NCI-H460 (cell line): ENCODE measurements around the gene OSGEP. TPM values are rescaled to one million over a fixed set of nuclear protein-coding genes. Genes with fewer than 3 reads are reported as not detected.

Source experiments
- DNase-seq: peaks from one replicate; pipeline ENCODE4 v3.0.0-alpha.2; 2016; ENCODE audit warnings: low read depth; ENCODE audit errors: extremely low read depth
- polyA plus RNA-seq: library from polyadenylated mRNA; depleted of rRNA; stranded (reverse); fragments of >200 nt; gene quantifications from 2 replicates; pipeline ENCODE4 v1.2.3, GENCODE V29; 2014; cell fraction: nucleus; rRNA removed
- total RNA-seq: library from RNA; depleted of rRNA; stranded (reverse); fragments of >200 nt; shearing (Covaris generic); gene quantifications from 2 replicates; pipeline ENCODE4 v1.2.3, GENCODE V29; 2014; rRNA removed

OSGEP gene
- 29.6 and 32.6 TPM in 2 replicates for total RNA-seq
- 74.9 and 103 TPM in 2 replicates for polyA plus RNA-seq

- DNase-seq, result peak; percentile 99
These were observed at the start of gene OSGEP, which contains the start of gene APEX1 for GRCh38 chr14:20454516-20455354. Gene OSGEP (minus strand): TSS chr14:20454812. CDS start chr14:20454683, 129 bp downstream. Gene APEX1 (plus strand): TSS chr14:20455226. CDS start chr14:20455646, 420 bp downstream.

GRCh38 chr14:20503898-20504297, 49.3 kb upstream of the OSGEP start:
- DNase-seq, result no peak

GRCh38 chr14:20501346-20501745, 46.7 kb upstream of the OSGEP start:
- peak; percentile 15 for DNase-seq

DNA sequence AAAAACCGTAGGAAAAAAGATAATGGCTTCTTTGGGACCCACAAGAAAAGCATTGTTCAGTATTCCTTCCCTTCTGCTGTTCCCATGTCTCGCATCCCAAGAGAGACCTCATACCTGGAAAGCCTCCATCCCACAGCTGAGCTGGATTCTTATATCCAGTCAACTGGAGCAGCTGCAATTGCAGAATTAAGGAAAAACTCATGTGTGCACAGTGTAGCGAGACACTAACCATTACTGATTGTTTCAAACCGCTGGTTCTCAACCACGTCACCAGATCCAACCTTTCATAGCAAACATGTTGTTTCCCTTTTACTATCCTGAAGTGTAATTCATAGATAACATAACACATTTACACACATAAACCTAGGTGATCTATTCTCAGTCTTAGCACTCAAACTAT, 45.3 kb upstream of the OSGEP start:
- no peak for DNase-seq

DNA sequence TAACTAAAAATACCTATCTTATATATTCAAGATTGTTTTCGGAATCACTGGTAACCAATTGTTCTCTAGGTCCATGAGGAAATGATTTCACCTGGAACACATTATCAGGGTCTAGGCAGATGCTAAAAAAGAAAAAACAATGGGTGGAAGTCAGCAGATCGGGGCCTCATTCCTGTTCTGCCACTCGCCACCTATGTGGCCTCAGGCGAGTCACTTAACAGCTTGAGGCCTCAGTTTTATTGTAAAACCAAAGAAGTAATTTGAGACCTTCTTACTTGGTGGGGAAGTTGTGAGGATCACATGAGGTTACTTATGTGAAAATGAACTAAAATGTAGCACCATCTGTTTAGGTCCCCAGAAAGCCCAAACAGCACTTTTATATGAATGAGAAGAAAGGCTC, 44.5 kb upstream of the OSGEP start:
- no peak for DNase-seq

DNA sequence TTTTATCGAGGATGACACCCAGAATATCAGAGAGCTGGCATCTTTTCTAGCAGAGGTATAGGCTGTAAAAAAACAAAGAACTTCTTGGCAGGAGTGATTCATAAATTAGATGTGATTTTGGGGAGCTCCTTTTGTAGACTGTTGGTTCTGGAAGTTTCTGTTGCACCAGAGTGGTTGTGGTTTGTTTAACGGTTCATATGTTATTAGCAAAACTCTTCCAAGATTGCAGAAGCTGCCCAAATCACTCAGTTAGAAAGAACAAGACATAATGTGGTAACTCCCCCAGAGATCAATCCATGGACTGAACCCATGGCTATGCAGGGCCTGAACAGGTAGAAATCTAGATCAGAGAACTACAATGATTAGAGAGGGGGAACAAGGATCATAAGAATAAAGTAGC, 44.0 kb upstream of the OSGEP start:
- no peak for DNase-seq

DNA sequence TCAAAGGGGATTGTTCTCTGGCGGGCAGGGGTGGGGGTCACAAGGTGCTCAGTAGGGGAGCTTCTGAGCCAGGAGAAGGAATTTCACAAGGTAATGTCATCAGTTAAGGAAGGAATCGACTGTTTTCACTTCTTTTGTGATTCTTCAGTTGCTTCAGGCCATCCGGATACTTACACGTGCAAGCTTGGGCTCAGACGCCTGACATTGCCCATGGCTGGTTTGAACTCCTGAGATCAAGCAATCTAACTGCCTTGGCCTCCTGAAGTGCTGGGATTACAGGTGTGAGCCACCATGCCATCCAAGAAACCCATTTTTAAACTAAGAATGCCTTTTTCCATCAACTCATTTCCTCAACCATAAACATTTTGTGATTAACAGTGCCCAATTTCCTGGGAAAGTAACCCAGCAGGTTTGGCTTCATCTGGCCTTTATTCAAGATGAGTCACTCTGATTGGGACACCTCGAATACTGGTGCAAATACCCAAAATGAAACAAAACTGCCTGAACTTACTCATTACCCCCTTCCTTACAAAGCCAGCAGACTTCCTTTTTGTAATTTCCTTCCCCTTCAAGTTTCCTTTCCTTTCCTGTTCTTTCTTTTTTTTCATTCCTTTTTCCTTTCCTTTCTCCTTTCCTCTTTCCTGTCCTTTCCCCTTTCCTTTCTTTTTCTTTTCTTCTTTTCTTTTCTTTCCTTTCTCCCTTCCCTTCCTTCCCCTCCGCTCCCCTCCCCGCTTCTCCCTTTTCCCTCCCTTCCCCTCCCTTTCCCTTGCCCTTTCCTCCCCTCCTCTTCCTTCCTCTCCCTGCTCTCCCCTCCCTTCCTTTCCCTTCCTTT, 40.5 kb upstream of the OSGEP start:
- no peak for DNase-seq

DNA sequence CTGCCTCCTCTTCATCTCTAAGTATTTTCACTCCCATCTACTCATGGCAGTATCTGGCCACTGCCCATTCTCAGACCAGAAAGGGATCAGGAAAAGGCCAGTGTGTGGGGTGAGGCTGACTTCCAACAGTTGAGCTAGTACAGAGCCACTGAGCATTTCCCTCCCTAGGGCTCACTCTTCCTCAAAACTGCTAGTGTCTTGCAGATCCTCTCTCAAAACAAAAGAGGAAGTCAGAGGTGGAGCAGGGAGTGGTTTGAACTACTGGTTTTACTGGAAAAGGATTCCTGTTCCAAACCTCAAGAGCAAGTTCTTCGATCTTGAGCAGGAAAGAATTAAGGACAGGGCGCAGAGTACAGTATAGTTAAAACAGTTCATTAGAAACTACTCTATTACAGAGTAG, 39.0 kb upstream of the OSGEP start:
- DNase-seq, result no peak

- DNase-seq, result no peak
These were observed 37.9 kb upstream of the OSGEP start for GRCh38 chr14:20492486-20492885.

GRCh38 chr14:20490563-20490962, 36.0 kb upstream of the OSGEP start:
- no peak for DNase-seq

DNA sequence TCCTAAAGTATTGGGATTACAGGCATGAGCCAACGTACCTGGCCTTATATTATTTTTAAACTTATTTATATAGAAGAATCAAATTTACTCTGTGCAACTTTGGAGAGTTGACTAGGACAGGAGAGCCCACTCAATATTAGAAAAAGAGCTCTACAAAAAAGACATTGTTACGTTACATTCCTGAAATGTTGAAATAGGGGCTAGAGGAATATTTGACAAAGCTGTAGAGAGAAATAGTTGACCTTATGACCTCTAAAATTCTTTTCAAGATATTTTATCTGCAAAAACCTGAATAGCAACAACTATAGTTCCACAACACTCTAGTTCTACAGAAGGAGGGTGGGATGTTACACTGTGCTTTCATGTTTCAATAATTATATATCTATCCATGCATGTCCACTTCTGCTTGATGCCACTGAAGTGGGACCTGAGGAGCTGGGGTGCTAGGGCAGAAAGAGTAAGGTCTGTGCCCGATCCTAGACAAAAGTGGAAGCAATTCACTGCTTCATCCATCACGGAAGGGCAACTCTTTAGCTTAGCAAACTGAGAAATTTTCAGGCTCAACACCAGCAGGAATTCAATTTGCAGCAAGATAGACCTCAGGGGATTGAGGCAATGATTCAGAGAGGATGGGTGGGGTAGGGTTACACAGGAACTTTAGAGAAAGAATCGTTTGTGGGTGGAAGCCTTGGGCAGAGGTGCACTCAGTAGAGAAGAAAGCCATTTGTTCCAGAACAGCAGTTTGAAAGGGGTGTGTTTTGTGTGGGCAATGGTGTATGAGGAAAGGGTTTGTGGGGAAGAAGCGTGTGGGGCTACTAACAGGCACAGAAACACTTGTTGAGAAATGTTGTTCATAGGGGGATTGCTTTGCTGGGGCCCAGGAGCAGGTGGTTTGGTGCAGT, 34.7 kb upstream of the OSGEP start:
- DNase-seq, result no peak

DNA sequence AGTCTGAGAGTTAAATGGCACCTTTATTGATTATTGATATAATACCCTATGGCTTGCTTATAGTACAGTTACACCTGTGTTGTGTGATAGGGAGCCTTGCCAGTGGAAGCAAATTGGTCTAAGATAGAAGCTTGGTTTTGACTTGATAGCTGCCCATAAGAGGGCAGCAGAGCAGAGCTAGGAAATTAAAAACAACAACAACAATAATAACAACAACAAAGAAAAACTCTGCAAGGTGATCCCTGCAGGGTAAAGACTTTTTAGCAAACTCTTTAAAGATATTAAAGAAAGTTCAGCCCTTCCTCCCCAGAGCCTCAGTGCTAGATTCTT, 32.7 kb upstream of the OSGEP start:
- DNase-seq, result no peak

DNA sequence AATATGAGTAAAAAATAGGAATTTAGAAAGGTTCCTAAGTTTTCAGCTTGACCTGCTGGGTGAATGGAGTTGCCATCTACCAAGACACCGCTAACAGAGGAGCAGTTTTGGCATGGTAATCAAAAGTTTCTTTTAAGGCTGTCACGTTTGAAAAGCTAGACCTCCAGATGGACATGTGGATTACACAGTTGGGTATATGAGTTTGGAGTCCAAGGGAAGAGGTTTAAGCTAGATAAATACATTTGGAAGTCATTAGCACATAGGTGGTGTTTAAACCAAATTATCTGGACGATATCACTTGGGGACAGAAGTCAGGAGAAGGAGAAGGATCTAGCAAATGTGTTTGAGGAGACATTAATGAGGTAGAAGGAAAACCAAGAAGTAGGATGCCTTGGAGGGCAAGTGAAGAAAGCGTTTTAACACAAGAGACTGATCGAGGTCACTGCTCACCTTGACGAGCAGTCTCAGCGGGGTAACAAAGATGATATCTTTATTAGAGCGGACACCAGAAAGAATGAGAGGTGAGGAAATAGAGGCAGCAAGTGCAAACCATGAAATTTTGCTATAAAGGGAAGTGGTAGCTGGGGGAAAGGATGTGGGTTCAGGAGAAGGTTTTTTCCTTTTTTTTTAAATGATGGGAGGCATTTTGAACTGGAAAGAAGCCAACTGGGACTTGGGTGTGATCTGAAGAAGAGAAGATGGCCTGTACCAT, 32.2 kb upstream of the OSGEP start:
- DNase-seq, result no peak

DNA sequence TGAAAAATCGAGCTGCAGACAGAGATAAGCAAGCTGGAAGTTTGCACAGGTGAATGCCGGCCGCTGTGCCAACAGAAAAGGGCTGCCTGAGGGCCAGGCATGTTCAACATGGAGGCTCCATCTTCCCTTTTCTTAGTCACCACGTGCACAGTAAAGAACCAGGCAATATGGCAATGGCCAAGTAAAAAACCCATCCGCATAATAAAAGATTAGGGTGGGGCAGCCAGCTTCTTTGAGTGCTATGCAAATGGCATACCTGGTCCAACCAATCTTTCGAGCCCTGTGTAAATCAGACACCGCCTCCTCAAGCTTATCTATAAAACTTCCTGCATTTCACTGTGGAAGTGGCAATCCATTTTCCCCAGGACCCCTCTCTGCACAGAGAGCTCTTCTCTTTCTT, 31.3 kb upstream of the OSGEP start:
- no peak for DNase-seq

DNA sequence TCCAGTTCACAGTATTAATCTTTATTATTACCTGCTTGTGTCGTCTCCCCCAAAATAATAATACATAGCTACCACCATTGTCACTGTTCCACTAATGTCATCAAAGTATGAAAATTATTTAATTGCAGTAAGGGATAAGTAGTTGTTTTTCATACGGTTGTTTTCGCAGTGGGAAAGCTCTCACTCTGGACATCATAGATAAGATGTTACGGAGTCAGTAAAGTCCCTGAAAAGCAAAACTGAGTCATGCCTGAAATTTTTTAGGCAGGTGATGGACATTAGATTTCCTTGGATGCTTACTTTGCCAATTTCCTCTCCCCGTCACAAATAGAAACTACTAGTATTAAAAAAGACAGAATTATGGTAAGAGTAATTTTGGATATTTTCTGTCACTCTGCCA, 27.8 kb upstream of the OSGEP start:
- no peak for DNase-seq

GRCh38 chr14:20478894-20479293, 24.3 kb upstream of the OSGEP start:
- no peak for DNase-seq

- DNase-seq, result no peak
These were observed 22.7 kb upstream of the OSGEP start for GRCh38 chr14:20477211-20477876.

- no peak for DNase-seq
These were observed 22.2 kb upstream of the OSGEP start for GRCh38 chr14:20476776-20477175.

DNA sequence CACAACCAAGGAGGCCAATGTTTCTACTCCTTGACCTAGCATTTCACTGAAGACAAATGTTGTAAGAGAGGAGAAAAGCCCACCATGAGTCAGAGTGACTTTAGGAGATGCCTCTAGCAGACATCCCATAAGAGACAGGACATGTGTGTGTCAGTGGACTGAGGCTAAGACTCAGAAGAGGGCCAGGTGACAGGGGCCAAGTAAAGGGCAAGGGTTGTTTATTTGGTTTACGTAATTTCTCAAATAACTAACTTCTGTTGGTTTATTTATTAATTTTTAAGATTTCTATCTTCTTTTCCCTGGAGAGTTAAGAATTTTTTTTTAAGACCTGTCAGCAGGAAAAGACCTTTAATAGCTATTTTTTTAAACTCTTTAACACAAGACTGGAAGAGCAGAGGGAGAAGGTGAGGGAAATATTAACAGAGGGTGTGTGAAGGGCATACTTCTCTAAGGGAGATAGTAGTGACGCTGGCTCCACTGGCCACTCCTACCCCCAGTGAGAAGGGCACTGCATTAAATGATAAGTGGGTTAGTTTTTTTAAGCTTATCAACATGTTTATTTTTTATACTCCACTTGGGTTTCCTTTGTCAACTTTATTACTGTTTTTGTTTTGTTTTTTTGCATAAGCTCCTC, 18.0 kb upstream of the OSGEP start:
- no peak for DNase-seq
